ENCODE data around the gene SLC38A3. TPM values are rescaled to one million over a fixed set of nuclear protein-coding genes. Genes with fewer than 3 reads are reported as not detected.

SLC38A3 gene
- polyA plus RNA-seq, result 2.0 TPM
- long read RNA-seq, donor 1, result 0 reads
- long read RNA-seq, donor 2, partial matches to known transcripts, result 0 of 1 reads
- long read RNA-seq, donor 2, other reads (novel, unspliced or antisense), result 0 of 1 reads
- long read RNA-seq, donor 3, result 0 reads
- long read RNA-seq, donor 4, result 0 reads
- long read RNA-seq, donor 5, result 0 reads
- long read RNA-seq, donor 6, result 0 reads
- long read RNA-seq, donor 7, partial matches to known transcripts, result 0 of 1 reads
- long read RNA-seq, donor 7, other reads (novel, unspliced or antisense), result 0 of 1 reads
- long read RNA-seq, donor 8, partial matches to known transcripts, result 0 of 2 reads
- long read RNA-seq, donor 8, other reads (novel, unspliced or antisense), result 0 of 2 reads
- long read RNA-seq, donor 9, result 0 reads
- long read RNA-seq, donor 10, result 0 reads
- long read RNA-seq, donor 11, partial matches to known transcripts, result 0 of 1 reads
- long read RNA-seq, donor 11, other reads (novel, unspliced or antisense), result 0 of 1 reads

GRCh38 chr3:50204804-50205412 is at the start of gene SLC38A3:
Gene SLC38A3, plus strand, starts transcription at chr3:50205271. Its CDS starts 8,929 bp downstream, at chr3:50214200.
- DNase-seq, result no peak
- Histone ChIP-seq H3K27ac (ENCODE audit: low read length) (no peak within 1 kb of the TSS), H3K4me1 (ENCODE audit: control insufficient read depth, insufficient read depth, low read length) (peaks cover 20% of the 10 kb centered on the region), H3K27me3 (ENCODE audit: control insufficient read depth, insufficient read depth, low read length) (peaks cover 39% of the 10 kb centered on the region), H3K9me3 (ENCODE audit: control insufficient read depth, low read depth, low read length) (peaks cover 8% of the 10 kb centered on the region), H3K4me3 (ENCODE audit: low read length) (peak within 1 kb of the TSS; percentile 28), H3K36me3 (ENCODE audit: control insufficient read depth, insufficient read depth, low read length) (no peaks in the 10 kb centered on the region)
- no CpG with 5 or more reads among the region's 41 CpGs for WGBS (ENCODE audit: insufficient coverage, low lambda C conversion rate)

DNA sequence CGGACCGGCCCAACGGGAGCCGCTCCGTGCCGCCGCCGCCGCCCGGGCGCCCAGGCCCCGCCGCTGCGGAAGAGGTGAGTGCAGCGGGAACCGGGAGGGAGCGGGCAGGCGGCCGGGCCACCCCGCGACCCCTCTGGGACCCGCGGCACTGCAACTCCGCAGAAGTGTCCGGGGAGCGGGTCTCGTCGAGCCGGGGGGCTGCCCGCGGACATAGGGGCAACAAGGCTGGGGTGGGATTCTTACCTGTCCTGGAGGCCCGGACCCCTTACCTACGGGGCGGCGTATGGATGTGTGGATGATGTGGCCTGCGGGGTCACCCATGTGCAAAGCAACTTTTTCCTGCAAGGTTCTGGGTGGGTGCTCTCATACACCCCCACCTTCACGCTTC is 49.6 kb upstream of the SLC38A3 start:
- no peak for DNase-seq
- peaks cover 51% of the 10 kb centered on the region for H3K27me3 ChIP-seq (ENCODE audit: control insufficient read depth, insufficient read depth, low read length)
- H3K4me1 ChIP-seq (ENCODE audit: control insufficient read depth, insufficient read depth, low read length), result peaks cover 23% of the 10 kb centered on the region
- peak overlapping the region; percentile 44 for H3K4me3 ChIP-seq (ENCODE audit: low read length)
- no peaks in the 10 kb centered on the region for H3K9me3 ChIP-seq (ENCODE audit: control insufficient read depth, low read depth, low read length)
- H3K36me3 ChIP-seq (ENCODE audit: control insufficient read depth, insufficient read depth, low read length), result no peaks in the 10 kb centered on the region
- H3K27ac ChIP-seq (ENCODE audit: low read length), result no peak overlapping the region
- WGBS (ENCODE audit: insufficient coverage, low lambda C conversion rate), result no CpG with 5 or more reads among the region's 37 CpGs

- Histone ChIP-seq H3K27ac (ENCODE audit: low read length) (no peak overlapping the region), H3K36me3 (ENCODE audit: control insufficient read depth, insufficient read depth, low read length) (no peaks in the 10 kb centered on the region), H3K9me3 (ENCODE audit: control insufficient read depth, low read depth, low read length) (no peaks in the 10 kb centered on the region), H3K27me3 (ENCODE audit: control insufficient read depth, insufficient read depth, low read length) (peaks cover 51% of the 10 kb centered on the region), H3K4me3 (ENCODE audit: low read length) (peak overlapping the region; percentile 44), H3K4me1 (ENCODE audit: control insufficient read depth, insufficient read depth, low read length) (peaks cover 27% of the 10 kb centered on the region)
- DNase-seq, result no peak
- WGBS (ENCODE audit: insufficient coverage, low lambda C conversion rate), result no CpG with 5 or more reads among the region's 13 CpGs
Measured at GRCh38 chr3:50155891-50156290, 49.2 kb upstream of the SLC38A3 start.

GRCh38 chr3:50156549-50157493 is 48.2 kb upstream of the SLC38A3 start:
- H3K4me1 ChIP-seq (ENCODE audit: control insufficient read depth, insufficient read depth, low read length), result peaks cover 35% of the 10 kb centered on the region
- 26% methylated on average over 4 of the region's 20 CpGs for WGBS (ENCODE audit: insufficient coverage, low lambda C conversion rate)
- peaks cover 61% of the 10 kb centered on the region for H3K27me3 ChIP-seq (ENCODE audit: control insufficient read depth, insufficient read depth, low read length)
- H3K9me3 ChIP-seq (ENCODE audit: control insufficient read depth, low read depth, low read length), result no peaks in the 10 kb centered on the region
- DNase-seq, result no peak
- H3K4me3 ChIP-seq (ENCODE audit: low read length), result peak overlapping the region; percentile 44
- peak overlapping the region; percentile 17 for H3K27ac ChIP-seq (ENCODE audit: low read length)
- H3K36me3 ChIP-seq (ENCODE audit: control insufficient read depth, insufficient read depth, low read length), result no peaks in the 10 kb centered on the region

DNA sequence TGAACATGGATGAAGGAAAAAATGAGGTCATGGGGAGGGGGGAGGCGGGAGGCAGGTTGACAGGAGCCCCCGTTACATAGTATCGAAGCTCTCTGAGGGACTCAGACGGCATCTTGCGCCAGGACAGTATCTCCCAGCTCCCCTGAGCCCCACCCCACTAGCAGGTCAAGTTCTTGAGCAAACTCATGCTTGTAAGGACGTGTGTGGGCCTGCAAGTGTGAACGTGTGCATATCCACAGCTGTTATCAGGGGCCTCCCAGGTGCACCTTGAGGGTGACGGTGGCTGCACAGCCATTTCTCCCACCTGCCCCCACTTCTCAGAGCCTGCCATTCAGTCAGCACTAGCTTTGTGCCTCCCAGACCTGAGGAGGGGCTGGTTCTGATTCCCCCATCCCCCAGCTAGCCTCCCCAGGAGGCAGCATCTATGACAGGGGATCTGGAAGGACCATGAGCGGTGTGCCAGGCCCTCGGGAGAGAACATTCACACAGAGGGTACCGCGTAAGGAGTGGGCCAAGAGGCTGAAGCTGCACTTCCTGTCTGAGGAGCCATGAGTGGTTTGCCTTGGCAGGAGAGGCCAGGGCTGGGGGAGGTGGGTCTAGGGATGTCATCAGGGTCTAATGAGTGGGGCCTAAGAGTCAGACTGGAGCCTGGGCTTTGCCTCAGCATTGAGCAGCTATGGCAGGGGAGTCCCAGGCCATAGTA is 47.1 kb upstream of the SLC38A3 start:
- Histone ChIP-seq H3K4me1 (ENCODE audit: control insufficient read depth, insufficient read depth, low read length) (peaks cover 38% of the 10 kb centered on the region), H3K27me3 (ENCODE audit: control insufficient read depth, insufficient read depth, low read length) (peaks cover 67% of the 10 kb centered on the region), H3K9me3 (ENCODE audit: control insufficient read depth, low read depth, low read length) (no peaks in the 10 kb centered on the region), H3K4me3 (ENCODE audit: low read length) (no peak overlapping the region), H3K27ac (ENCODE audit: low read length) (no peak overlapping the region), H3K36me3 (ENCODE audit: control insufficient read depth, insufficient read depth, low read length) (no peaks in the 10 kb centered on the region)
- no CpG with 5 or more reads among the region's 12 CpGs for WGBS (ENCODE audit: insufficient coverage, low lambda C conversion rate)
- DNase-seq, result no peak

DNA sequence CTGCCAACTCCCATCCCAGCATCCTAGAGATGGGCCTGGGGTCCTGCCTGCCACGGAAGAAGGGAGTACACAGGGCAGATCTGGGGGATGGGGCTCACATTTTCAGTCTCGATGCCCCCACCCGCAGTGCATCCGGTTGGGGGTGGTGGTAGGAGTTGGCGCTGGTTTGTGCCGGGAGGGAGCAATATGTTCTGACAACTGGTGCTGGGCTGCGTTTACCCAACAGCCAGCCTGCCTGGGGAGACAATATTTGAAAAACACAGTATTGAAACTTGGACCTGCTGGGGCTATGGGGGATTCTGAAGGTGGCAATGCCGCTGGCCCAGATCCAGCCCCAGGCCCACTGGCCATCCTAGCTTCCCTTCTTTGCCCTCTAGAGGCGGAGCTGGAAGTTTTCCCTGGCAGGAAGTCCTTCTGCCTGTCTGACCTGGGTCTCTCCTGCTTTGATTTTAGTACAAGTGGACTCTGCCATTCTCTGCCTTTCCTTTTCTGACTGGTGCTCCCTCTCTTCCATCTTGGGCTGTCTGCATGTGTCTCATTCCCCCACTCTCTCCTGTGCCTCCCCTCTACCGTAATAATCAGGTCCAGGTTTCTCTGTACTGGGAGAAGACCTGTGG is 46.4 kb upstream of the SLC38A3 start:
- Histone ChIP-seq H3K4me1 (ENCODE audit: control insufficient read depth, insufficient read depth, low read length) (peaks cover 41% of the 10 kb centered on the region), H3K9me3 (ENCODE audit: control insufficient read depth, low read depth, low read length) (no peaks in the 10 kb centered on the region), H3K27me3 (ENCODE audit: control insufficient read depth, insufficient read depth, low read length) (peaks cover 61% of the 10 kb centered on the region), H3K36me3 (ENCODE audit: control insufficient read depth, insufficient read depth, low read length) (no peaks in the 10 kb centered on the region), H3K27ac (ENCODE audit: low read length) (no peak overlapping the region), H3K4me3 (ENCODE audit: low read length) (no peak overlapping the region)
- WGBS (ENCODE audit: insufficient coverage, low lambda C conversion rate), result no CpG with 5 or more reads among the region's 10 CpGs
- no peak for DNase-seq

- no peak overlapping the region for H3K27ac ChIP-seq (ENCODE audit: low read length)
- no CpG with 5 or more reads among the region's 7 CpGs for WGBS (ENCODE audit: insufficient coverage, low lambda C conversion rate)
- H3K4me1 ChIP-seq (ENCODE audit: control insufficient read depth, insufficient read depth, low read length), result peaks cover 51% of the 10 kb centered on the region
Measured at GRCh38 chr3:50160561-50160983, 44.5 kb upstream of the SLC38A3 start.

GRCh38 chr3:50161320-50161719 is 43.8 kb upstream of the SLC38A3 start:
- DNase-seq, result no peak
- H3K27me3 ChIP-seq (ENCODE audit: control insufficient read depth, insufficient read depth, low read length), result peaks cover 49% of the 10 kb centered on the region
- no peak overlapping the region for H3K27ac ChIP-seq (ENCODE audit: low read length)
- no CpG with 5 or more reads among the region's 13 CpGs for WGBS (ENCODE audit: insufficient coverage, low lambda C conversion rate)
- no peak overlapping the region for H3K4me3 ChIP-seq (ENCODE audit: low read length)
- H3K36me3 ChIP-seq (ENCODE audit: control insufficient read depth, insufficient read depth, low read length), result no peaks in the 10 kb centered on the region
- H3K9me3 ChIP-seq (ENCODE audit: control insufficient read depth, low read depth, low read length), result no peaks in the 10 kb centered on the region
- peaks cover 52% of the 10 kb centered on the region for H3K4me1 ChIP-seq (ENCODE audit: control insufficient read depth, insufficient read depth, low read length)

More at GRCh38 chr3:50160561-50160983, 44.5 kb upstream of the SLC38A3 start:
- no peak overlapping the region for H3K4me3 ChIP-seq (ENCODE audit: low read length)
- no peak for DNase-seq
- no peaks in the 10 kb centered on the region for H3K36me3 ChIP-seq (ENCODE audit: control insufficient read depth, insufficient read depth, low read length)
- peaks cover 56% of the 10 kb centered on the region for H3K27me3 ChIP-seq (ENCODE audit: control insufficient read depth, insufficient read depth, low read length)
- no peaks in the 10 kb centered on the region for H3K9me3 ChIP-seq (ENCODE audit: control insufficient read depth, low read depth, low read length)

- WGBS (ENCODE audit: insufficient coverage, low lambda C conversion rate), result no CpG with 5 or more reads among the region's 5 CpGs
- Histone ChIP-seq H3K27me3 (ENCODE audit: control insufficient read depth, insufficient read depth, low read length) (peaks cover 39% of the 10 kb centered on the region), H3K4me1 (ENCODE audit: control insufficient read depth, insufficient read depth, low read length) (peaks cover 56% of the 10 kb centered on the region), H3K27ac (ENCODE audit: low read length) (no peak overlapping the region), H3K36me3 (ENCODE audit: control insufficient read depth, insufficient read depth, low read length) (no peaks in the 10 kb centered on the region), H3K9me3 (ENCODE audit: control insufficient read depth, low read depth, low read length) (no peaks in the 10 kb centered on the region), H3K4me3 (ENCODE audit: low read length) (no peak overlapping the region)
- DNase-seq, result no peak
Measured at GRCh38 chr3:50162034-50162883, 42.8 kb upstream of the SLC38A3 start.
